Right lobe of liver (tissue), 4 donors: Measurements from ENCODE around the gene PLCB2.

Experiments
- CTCF ChIP-seq, 4 donors: fragments of 200-600 bp in 3 of 4; fragments of 450-650 bp in 1 of 4; IDR thresholded peaks; one replicate each; pipeline versions ENCODE4 v1.5.1 to v1.8.0; 2016 to 2022; ENCODE audit warnings: antibody characterized with exemption in 4 of 4, mild to moderate bottlenecking in 2 of 4
- POLR2A ChIP-seq: fragments of 450-650 bp; IDR thresholded peaks from one replicate; pipeline ENCODE4 v1.6.1; 2017; ENCODE audit warnings: antibody characterized with exemption, mild to moderate bottlenecking
- donor health status: DM: no; HTN: no; CAD: no.
- donor health status: DM: no; HTN: no; CAD: no.
- donor health status: DM: no; HTN: yes; CAD: no.

GRCh38 chr15:40256638-40257235 is 51.0 kb downstream of the PLCB2 start:
- TF ChIP-seq POLR2A, result no peak
- TF ChIP-seq CTCF (IDR thresholded peaks at IDR 0.05), result no peak
